Posterior cingulate gyrus (tissue), 11 donors: ENCODE results near the gene SLC39A5.
"Not testable (repeated sequence)": the region's sequence is repeated elsewhere in the genome, so short reads cannot be mapped to it uniquely, and the experiment has no call there.

ENCODE experiments used
- DNase-seq, 10 donors: peaks; one replicate each; pipeline versions ENCODE4 v3.0.0 to v3.0.0-alpha.2; 2020 to 2021; ENCODE audit warnings: mixed read lengths in 3 of 10
- intact Hi-C: fragments of 100-400 bp; cut with DNase I; formaldehyde crosslinking; loops from one replicate; pipeline ENCODE4 v1.15.1; 2023

The SLC39A5 gene

GRCh38 chr12:56241424-56242303 is 11.8 kb downstream of the SLC39A5 start:
- intact Hi-C loops = no loop called here
- DNase-seq = no peak

GRCh38 chr12:56242986-56243385 is 13.1 kb downstream of the SLC39A5 start:
- intact Hi-C loops = no loop called here
- no peak for DNase-seq

GRCh38 chr12:56243731-56244181 is 13.9 kb downstream of the SLC39A5 start:
- intact Hi-C loops = no loop called here

GRCh38 chr12:56244494-56244893 is 14.6 kb downstream of the SLC39A5 start:
- DNase-seq = no peak
- intact Hi-C loops = no loop called here

More at GRCh38 chr12:56243731-56244181, 13.9 kb downstream of the SLC39A5 start:
- no peak for DNase-seq

- intact Hi-C loops = no loop called here
- DNase-seq = no peak
These were observed 18.1 kb downstream of the SLC39A5 start for GRCh38 chr12:56247923-56248322.

GRCh38 chr12:56248711-56249110 is 18.9 kb downstream of the SLC39A5 start:
- no peak for DNase-seq
- intact Hi-C loops = no loop called here

GRCh38 chr12:56252649-56253048 is 22.8 kb downstream of the SLC39A5 start:
- no peak for DNase-seq
- intact Hi-C loops = no loop called here

- intact Hi-C loops = no loop called here
- no peak for DNase-seq
These were observed 23.2 kb downstream of the SLC39A5 start for GRCh38 chr12:56253091-56253490.

GRCh38 chr12:56255671-56256070 is 25.8 kb downstream of the SLC39A5 start:
- DNase-seq = peak in 1 of 10 donors; percentile 75
- intact Hi-C loops = loop anchor here (5.0 kb wide), 1 partner anchor 33 kb away; the partner anchor contains the start of genes NABP2 and RNF41

GRCh38 chr12:56256326-56256960 is 26.6 kb downstream of the SLC39A5 start:
- intact Hi-C loops = loop anchor here (5.0 kb wide), 1 partner anchor 34 kb away; the partner anchor contains the start of genes NABP2 and RNF41
- DNase-seq = peak in 1 of 10 donors; percentile 80

GRCh38 chr12:56257071-56257470 is 27.2 kb downstream of the SLC39A5 start:
- DNase-seq = peak in 1 of 10 donors; percentile 17
- intact Hi-C loops = loop anchor here (5.0 kb wide), 1 partner anchor 35 kb away; the partner anchor contains the start of genes NABP2 and RNF41

- DNase-seq = peak in 4 of 10 donors; percentile 11 to 79 (median 26)
- intact Hi-C loops = loop anchor here (2.0 to 5.0 kb wide), 3 partner anchors 35 to 139 kb away; partner anchors contain the start of genes NABP2, RNF41 and ZC3H10
These were observed 27.7 kb downstream of the SLC39A5 start for GRCh38 chr12:56257491-56258067.

- intact Hi-C loops = loop anchor here (2.0 to 5.0 kb wide), 3 partner anchors 36 to 139 kb away; partner anchors contain the start of genes NABP2, RNF41 and ZC3H10
- DNase-seq = peak; percentile 53 to 96 (median 70)
These were observed 28.4 kb downstream of the SLC39A5 start, which contains the start of gene ANKRD52 for GRCh38 chr12:56258068-56258819. Gene ANKRD52, minus strand, starts transcription at chr12:56258384. Its CDS starts 115 bp downstream, at chr12:56258269.

GRCh38 chr12:56258820-56259183 is 29.0 kb downstream of the SLC39A5 start:
- no peak for DNase-seq
- intact Hi-C loops = loop anchor here (2.0 to 5.0 kb wide), 3 partner anchors 37 to 140 kb away; partner anchors contain the start of genes NABP2, RNF41 and ZC3H10

- peak in 1 of 10 donors; percentile 59 for DNase-seq
- intact Hi-C loops = no loop called here
These were observed 30.5 kb downstream of the SLC39A5 start for GRCh38 chr12:56260380-56260779.

GRCh38 chr12:56260921-56261320 is 31.1 kb downstream of the SLC39A5 start:
- intact Hi-C loops = no loop called here
- DNase-seq = peak in 1 of 10 donors; percentile 25

- intact Hi-C loops = no loop called here
- no peak for DNase-seq
These were observed 31.8 kb downstream of the SLC39A5 start for GRCh38 chr12:56261503-56262232.

- intact Hi-C loops, DNase-seq: not testable (repeated sequence)
These were observed 33.1 kb downstream of the SLC39A5 start for GRCh38 chr12:56262955-56263354.
